GM12878 (cell line): ENCODE results near the gene PIP4K2A.

Experiments used
- CHD1 ChIP-seq: IDR thresholded peaks from 2 replicates; pipeline ENCODE4 v1.6.1; 2012; ENCODE audit warnings: low read depth, low read length, improper control_type of control experiment
- CTCF ChIP-seq, 3 experiments: IDR thresholded peaks in 2 of 3; conservative IDR thresholded peaks in 1 of 3; 2 replicates each; pipeline ENCODE4 v1.5.1; 2011; ENCODE audit warnings: low read depth in 3 of 3, low read length in 3 of 3, mild to moderate bottlenecking in 3 of 3, control low read depth in 2 of 3, moderate library complexity in 2 of 3, inconsistent platforms in 1 of 3, mixed read lengths in 1 of 3; ENCODE audit not compliant: control insufficient read depth in 2 of 3, insufficient read depth in 1 of 3; ENCODE audit errors: extremely low read depth in 1 of 3
- EZH2 ChIP-seq: IDR thresholded peaks from 2 replicates; pipeline ENCODE4 v1.6.1; 2012; ENCODE audit warnings: low read depth, mild to moderate bottlenecking, control low read depth, inconsistent platforms, low read length, borderline replicate concordance; ENCODE audit not compliant: control insufficient read depth
- HDAC6 ChIP-seq: fragments of 200-600 bp; sonication (generic); IDR thresholded peaks from one replicate; pipeline ENCODE4 v1.8.0; 2017; ENCODE audit warnings: antibody characterized with exemption; ENCODE audit not compliant: unreplicated experiment
- NKRF ChIP-seq: fragments of 450-650 bp; conservative IDR thresholded peaks from 2 replicates; pipeline ENCODE4 v1.6.1; 2017; ENCODE audit warnings: mild to moderate bottlenecking, moderate library complexity
- NR2C1 ChIP-seq: fragments of 450-650 bp; IDR thresholded peaks from 2 replicates; pipeline ENCODE4 v1.6.1; 2017; ENCODE audit warnings: antibody characterized with exemption, mild to moderate bottlenecking, moderate library complexity
- REST ChIP-seq: IDR thresholded peaks from 2 replicates; pipeline ENCODE4 v1.6.1; 2012; ENCODE audit warnings: mild to moderate bottlenecking, low read depth, low read length
- SIN3A ChIP-seq: IDR thresholded peaks from 2 replicates; pipeline ENCODE4 v1.6.1; 2012; ENCODE audit warnings: low read depth, low read length, improper control_type of control experiment
- SIX5 ChIP-seq: IDR thresholded peaks from 2 replicates; pipeline ENCODE4 v1.6.1; 2011; ENCODE audit warnings: mild to moderate bottlenecking, low read depth, low read length, moderate library complexity; ENCODE audit not compliant: severe bottlenecking
- SMC3 ChIP-seq: IDR thresholded peaks from 2 replicates; pipeline ENCODE4 v1.6.1; 2011; ENCODE audit warnings: low read length, improper control_type of control experiment, borderline replicate concordance

- TF ChIP-seq CTCF (IDR thresholded peaks at IDR 0.05 in 2 of 3, conservative IDR thresholded peaks at IDR 0.05 in 1 of 3; ENCODE audit: control insufficient read depth in 2 of 3, extremely low read depth in 1 of 3, insufficient read depth in 1 of 3, low read depth in 3 of 3, low read length in 3 of 3) (no peak), NR2C1 (no peak), EZH2 (no peak), SIX5 (no peak), NKRF (no peak), CHD1 (no peak), REST (no peak), HDAC6 (no peak), SMC3 (no peak), SIN3A (no peak)
These were observed 134.6 kb downstream of the PIP4K2A start for GRCh38 chr10:22579826-22580225.
